ENCODE measurements around the gene CHST9. TPM values are rescaled to one million over a fixed set of nuclear protein-coding genes. Genes with fewer than 3 reads are reported as not detected.

Gene CHST9
- total and polyA plus RNA-seq, 7 donors, result under 0.01 to 0.11 (median 0.07) TPM; not detected in 2

- no peak overlapping the region for H3K4me3 ChIP-seq
- no peak overlapping the region for H3K27ac ChIP-seq
- H3K4me1 ChIP-seq, result no peaks in the 10 kb centered on the region
- DNase-seq (no peak), ATAC-seq (no peak)
- no peaks in the 10 kb centered on the region for H3K27me3 ChIP-seq (ENCODE audit: insufficient read depth in 3 of 3, low read length in 2 of 3)
- TF ChIP-seq, protein P1, sequence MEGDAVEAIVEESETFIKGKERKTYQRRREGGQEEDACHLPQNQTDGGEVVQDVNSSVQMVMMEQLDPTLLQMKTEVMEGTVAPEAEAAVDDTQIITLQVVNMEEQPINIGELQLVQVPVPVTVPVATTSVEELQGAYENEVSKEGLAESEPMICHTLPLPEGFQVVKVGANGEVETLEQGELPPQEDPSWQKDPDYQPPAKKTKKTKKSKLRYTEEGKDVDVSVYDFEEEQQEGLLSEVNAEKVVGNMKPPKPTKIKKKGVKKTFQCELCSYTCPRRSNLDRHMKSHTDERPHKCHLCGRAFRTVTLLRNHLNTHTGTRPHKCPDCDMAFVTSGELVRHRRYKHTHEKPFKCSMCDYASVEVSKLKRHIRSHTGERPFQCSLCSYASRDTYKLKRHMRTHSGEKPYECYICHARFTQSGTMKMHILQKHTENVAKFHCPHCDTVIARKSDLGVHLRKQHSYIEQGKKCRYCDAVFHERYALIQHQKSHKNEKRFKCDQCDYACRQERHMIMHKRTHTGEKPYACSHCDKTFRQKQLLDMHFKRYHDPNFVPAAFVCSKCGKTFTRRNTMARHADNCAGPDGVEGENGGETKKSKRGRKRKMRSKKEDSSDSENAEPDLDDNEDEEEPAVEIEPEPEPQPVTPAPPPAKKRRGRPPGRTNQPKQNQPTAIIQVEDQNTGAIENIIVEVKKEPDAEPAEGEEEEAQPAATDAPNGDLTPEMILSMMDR (IDR thresholded peaks at IDR 0.05), result no peak
- intact Hi-C loops (cut with DNase I), result no loop called here
- WGBS, 3 donors, result 35 to 44% (median 44%) methylated on average over 1 of the region's 1 CpG
- no peaks in the 10 kb centered on the region for H3K9me3 ChIP-seq
- H3K36me3 ChIP-seq (ENCODE audit: insufficient read depth in 1 of 2, low read depth in 1 of 2), result no peaks in the 10 kb centered on the region
Measured at GRCh38 chr18:27211569-27211968, 26.5 kb upstream of the CHST9 start.

DNA sequence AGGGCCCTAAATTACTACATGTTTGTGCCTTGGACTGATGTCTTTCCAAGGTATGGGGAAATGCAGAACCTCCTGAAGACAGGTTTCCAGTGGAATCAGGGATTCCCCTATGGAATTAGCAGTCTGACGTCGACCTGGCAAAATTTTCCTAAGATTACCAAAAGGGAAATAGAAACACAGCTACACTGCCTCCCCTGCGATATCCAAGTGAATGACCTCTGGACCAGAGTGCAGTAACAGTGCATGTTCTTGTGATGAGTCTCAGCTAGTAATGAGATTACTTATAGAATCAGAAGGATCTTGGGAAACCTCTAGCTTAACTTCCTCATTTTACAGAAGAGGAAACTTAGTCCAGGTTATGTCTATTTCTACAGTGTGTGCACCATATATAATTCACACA is 21.3 kb upstream of the CHST9 start:
- intact Hi-C loops (cut with DNase I), result no loop called here
- H3K4me1 ChIP-seq, result no peaks in the 10 kb centered on the region
- TF ChIP-seq, protein P1 (IDR thresholded peaks at IDR 0.05), result no peak
- H3K27me3 ChIP-seq (ENCODE audit: insufficient read depth in 3 of 3, low read length in 2 of 3), result no peaks in the 10 kb centered on the region
- H3K36me3 ChIP-seq (ENCODE audit: insufficient read depth in 1 of 2, low read depth in 1 of 2), result no peaks in the 10 kb centered on the region
- H3K9me3 ChIP-seq, result no peaks in the 10 kb centered on the region
- no peak for ATAC-seq
- WGBS, 3 donors, result 60 to 79% (median 72%) methylated on average over 3 of the region's 3 CpGs
- H3K27ac ChIP-seq, result no peak overlapping the region
- DNase-seq, result no peak
- no peak overlapping the region for H3K4me3 ChIP-seq

- no peak overlapping the region for H3K27ac ChIP-seq
- no peaks in the 10 kb centered on the region for H3K9me3 ChIP-seq
- WGBS, 3 donors, result 67 to 74% (median 74%) methylated on average over 2 of the region's 2 CpGs
- H3K4me3 ChIP-seq, result no peak overlapping the region
- ATAC-seq (no peak), DNase-seq (no peak)
- intact Hi-C loops (cut with DNase I), result no loop called here
- H3K36me3 ChIP-seq (ENCODE audit: insufficient read depth in 1 of 2, low read depth in 1 of 2), result no peaks in the 10 kb centered on the region
- TF ChIP-seq, protein P1 (IDR thresholded peaks at IDR 0.05), result no peak
- H3K27me3 ChIP-seq (ENCODE audit: insufficient read depth in 3 of 3, low read length in 2 of 3), result no peaks in the 10 kb centered on the region
- H3K4me1 ChIP-seq, result no peaks in the 10 kb centered on the region
Measured at GRCh38 chr18:27202741-27203140, 17.6 kb upstream of the CHST9 start.

DNA sequence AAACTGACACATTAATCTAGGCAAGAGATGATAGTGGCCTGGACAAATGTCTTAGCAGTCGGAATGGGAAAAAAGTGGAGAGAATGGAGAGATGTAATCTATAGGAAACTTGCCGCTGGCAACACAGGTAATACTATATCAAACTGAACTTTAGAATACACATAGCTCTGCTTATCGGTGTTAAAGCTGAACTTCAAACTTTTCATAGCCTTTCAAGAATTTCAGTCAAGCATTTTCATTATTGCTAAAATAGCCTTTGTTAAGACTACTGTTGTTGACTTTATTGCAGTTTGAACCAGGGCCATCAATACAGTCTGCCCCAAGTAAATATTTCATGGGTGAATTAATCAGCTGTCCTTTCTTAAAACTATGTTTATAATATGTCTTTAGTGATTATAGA is 12.9 kb upstream of the CHST9 start:
- Histone ChIP-seq H3K27ac (no peak overlapping the region), H3K36me3 (ENCODE audit: insufficient read depth in 1 of 2, low read depth in 1 of 2) (no peaks in the 10 kb centered on the region), H3K9me3 (no peaks in the 10 kb centered on the region), H3K4me1 (no peaks in the 10 kb centered on the region), H3K4me3 (no peak overlapping the region), H3K27me3 (ENCODE audit: insufficient read depth in 3 of 3, low read length in 2 of 3) (no peaks in the 10 kb centered on the region)
- DNase-seq (no peak), ATAC-seq (no peak)
- intact Hi-C loops (cut with DNase I), result no loop called here
- WGBS, 3 donors, result 79 to 84% (median 80%) methylated on average over 3 of the region's 3 CpGs
- TF ChIP-seq, protein P1 (IDR thresholded peaks at IDR 0.05), result no peak

DNA sequence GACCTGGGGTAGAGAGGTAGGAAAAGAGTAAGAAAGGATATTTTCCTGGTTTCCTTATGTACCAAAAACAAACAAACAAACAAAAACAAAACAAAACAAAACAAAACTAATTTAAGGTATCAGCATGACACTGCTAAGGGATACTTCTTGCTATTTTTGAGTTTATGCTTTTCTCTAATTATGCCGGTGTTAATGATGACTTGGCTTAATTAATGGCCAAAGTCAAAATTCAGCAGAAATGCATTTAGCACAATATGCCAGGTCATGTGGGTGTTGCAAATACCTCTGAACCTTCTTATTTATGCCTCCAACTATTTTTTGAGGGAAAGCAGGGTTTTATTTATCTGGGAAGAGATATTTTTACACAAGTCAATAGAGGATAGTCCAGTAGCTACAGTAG is 3.2 kb upstream of the CHST9 start:
- Histone ChIP-seq H3K9me3 (no peaks in the 10 kb centered on the region), H3K4me3 (no peak overlapping the region), H3K4me1 (no peaks in the 10 kb centered on the region), H3K27ac (no peak overlapping the region), H3K27me3 (ENCODE audit: insufficient read depth in 3 of 3, low read length in 2 of 3) (peaks cover 0 to 11% (median 6%) of the 10 kb centered on the region in 3 donors), H3K36me3 (ENCODE audit: insufficient read depth in 1 of 2, low read depth in 1 of 2) (no peaks in the 10 kb centered on the region)
- DNase-seq, result no peak
- no peak for ATAC-seq
- TF ChIP-seq, protein P1 (IDR thresholded peaks at IDR 0.05), result no peak
- intact Hi-C loops (cut with DNase I), result no loop called here
- WGBS, 3 donors, result 88 to 100% (median 91%) methylated on average over 1 of the region's 1 CpG
